ENCODE results near the gene ZBTB20.

The ZBTB20 gene

GRCh38 chr3:114364806-114365654 is 782.1 kb downstream of the ZBTB20 start:
- DNase-seq (ENCODE audit: low spot score) = no peak

GRCh38 chr3:114363554-114364202 is 783.4 kb downstream of the ZBTB20 start:
- DNase-seq (ENCODE audit: low spot score) = no peak

GRCh38 chr3:114362815-114363214 is 784.3 kb downstream of the ZBTB20 start:
- no peak for DNase-seq (ENCODE audit: low spot score)

GRCh38 chr3:114361391-114361790 is 785.7 kb downstream of the ZBTB20 start:
- no peak for DNase-seq (ENCODE audit: low spot score)

- DNase-seq (ENCODE audit: low spot score) = no peak
These were observed 790.6 kb downstream of the ZBTB20 start for GRCh38 chr3:114356525-114356924.

GRCh38 chr3:114356066-114356465 is 791.0 kb downstream of the ZBTB20 start:
- no peak for DNase-seq (ENCODE audit: low spot score)

GRCh38 chr3:114355653-114356052 is 791.4 kb downstream of the ZBTB20 start:
- no peak for DNase-seq (ENCODE audit: low spot score)

- DNase-seq (ENCODE audit: low spot score) = no peak
These were observed 795.3 kb downstream of the ZBTB20 start for GRCh38 chr3:114351822-114352145.

GRCh38 chr3:114351123-114351821 is 795.8 kb downstream of the ZBTB20 start:
- DNase-seq (ENCODE audit: low spot score) = no peak

- no peak for DNase-seq (ENCODE audit: low spot score)
These were observed 796.4 kb downstream of the ZBTB20 start for GRCh38 chr3:114350690-114351089.

- no peak for DNase-seq (ENCODE audit: low spot score)
These were observed 796.8 kb downstream of the ZBTB20 start for GRCh38 chr3:114350271-114350670.

GRCh38 chr3:114344492-114344891 is 802.6 kb downstream of the ZBTB20 start:
- DNase-seq (ENCODE audit: low spot score) = no peak

GRCh38 chr3:114338651-114339357 is 808.3 kb downstream of the ZBTB20 start:
- DNase-seq (ENCODE audit: low spot score) = no peak

GRCh38 chr3:114336857-114337256 is 810.2 kb downstream of the ZBTB20 start:
- no peak for DNase-seq (ENCODE audit: low spot score)

GRCh38 chr3:114336122-114336697 is 810.9 kb downstream of the ZBTB20 start:
- DNase-seq (ENCODE audit: low spot score) = no peak

GRCh38 chr3:114333923-114334240 is 813.2 kb downstream of the ZBTB20 start:
- no peak for DNase-seq (ENCODE audit: low spot score)

GRCh38 chr3:114333180-114333922 is 813.7 kb downstream of the ZBTB20 start:
- no peak for DNase-seq (ENCODE audit: low spot score)

- DNase-seq (ENCODE audit: low spot score) = no peak
These were observed 814.5 kb downstream of the ZBTB20 start for GRCh38 chr3:114332342-114333179.

GRCh38 chr3:114331710-114332109 is 815.4 kb downstream of the ZBTB20 start:
- DNase-seq (ENCODE audit: low spot score) = no peak

- DNase-seq (ENCODE audit: low spot score) = no peak
These were observed 816.1 kb downstream of the ZBTB20 start for GRCh38 chr3:114331007-114331406.

- DNase-seq (ENCODE audit: low spot score) = no peak
These were observed 817.3 kb downstream of the ZBTB20 start for GRCh38 chr3:114329823-114330222.
